GM20000 (cell line): ENCODE results near the gene KCNQ1.

Source experiments
- DNase-seq: peaks from one replicate; pipeline ENCODE4 v3.0.0; 2012; ENCODE audit warnings: low spot score
- TF ChIP-seq, protein P1 (sequence below): IDR thresholded peaks from 2 replicates; pipeline ENCODE4 v1.5.1; 2012; ENCODE audit warnings: mild to moderate bottlenecking, control low read depth; ENCODE audit errors: extremely low read depth, missing control alignments

KCNQ1 gene

DNA sequence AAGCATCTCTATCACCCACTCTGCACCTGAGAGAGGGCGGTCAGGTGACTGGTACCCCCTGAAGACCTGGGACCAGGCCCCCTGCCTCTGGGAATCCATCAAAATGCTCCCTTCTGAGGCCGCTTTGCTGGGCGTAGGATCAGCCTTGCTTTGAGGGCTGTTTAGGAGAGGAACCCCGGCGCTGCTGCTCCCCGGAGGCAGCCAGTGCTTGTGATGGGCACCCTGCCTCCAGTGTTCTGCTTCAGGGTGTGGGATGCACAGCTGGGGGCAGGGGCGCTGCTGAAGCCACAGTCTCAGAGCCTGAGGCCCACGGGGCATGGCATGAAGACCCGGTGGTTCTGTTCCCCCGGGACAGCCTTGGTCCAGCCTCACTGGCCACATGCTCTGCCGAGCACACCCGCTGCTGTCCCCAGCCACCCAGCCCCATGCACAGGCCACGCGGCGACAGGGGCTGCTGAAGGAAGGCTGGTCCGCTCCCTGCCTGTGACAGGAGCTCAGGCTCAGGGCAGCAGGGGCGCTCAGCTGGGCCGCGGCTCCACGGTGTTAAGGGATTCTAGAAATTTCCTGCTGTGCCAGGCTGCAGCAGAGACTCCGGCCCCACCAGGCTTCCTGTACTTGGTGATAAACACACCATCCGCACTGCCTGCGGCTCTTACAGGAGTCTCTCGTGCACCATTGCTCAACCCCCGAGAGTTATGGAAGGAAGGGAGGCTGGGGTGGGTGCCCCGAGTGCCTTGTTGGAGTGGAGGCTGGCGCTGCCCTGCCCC, 91.0 kb downstream of the KCNQ1 start:
- no peak for DNase-seq
- TF ChIP-seq, protein P1, sequence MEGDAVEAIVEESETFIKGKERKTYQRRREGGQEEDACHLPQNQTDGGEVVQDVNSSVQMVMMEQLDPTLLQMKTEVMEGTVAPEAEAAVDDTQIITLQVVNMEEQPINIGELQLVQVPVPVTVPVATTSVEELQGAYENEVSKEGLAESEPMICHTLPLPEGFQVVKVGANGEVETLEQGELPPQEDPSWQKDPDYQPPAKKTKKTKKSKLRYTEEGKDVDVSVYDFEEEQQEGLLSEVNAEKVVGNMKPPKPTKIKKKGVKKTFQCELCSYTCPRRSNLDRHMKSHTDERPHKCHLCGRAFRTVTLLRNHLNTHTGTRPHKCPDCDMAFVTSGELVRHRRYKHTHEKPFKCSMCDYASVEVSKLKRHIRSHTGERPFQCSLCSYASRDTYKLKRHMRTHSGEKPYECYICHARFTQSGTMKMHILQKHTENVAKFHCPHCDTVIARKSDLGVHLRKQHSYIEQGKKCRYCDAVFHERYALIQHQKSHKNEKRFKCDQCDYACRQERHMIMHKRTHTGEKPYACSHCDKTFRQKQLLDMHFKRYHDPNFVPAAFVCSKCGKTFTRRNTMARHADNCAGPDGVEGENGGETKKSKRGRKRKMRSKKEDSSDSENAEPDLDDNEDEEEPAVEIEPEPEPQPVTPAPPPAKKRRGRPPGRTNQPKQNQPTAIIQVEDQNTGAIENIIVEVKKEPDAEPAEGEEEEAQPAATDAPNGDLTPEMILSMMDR: no peak

DNA sequence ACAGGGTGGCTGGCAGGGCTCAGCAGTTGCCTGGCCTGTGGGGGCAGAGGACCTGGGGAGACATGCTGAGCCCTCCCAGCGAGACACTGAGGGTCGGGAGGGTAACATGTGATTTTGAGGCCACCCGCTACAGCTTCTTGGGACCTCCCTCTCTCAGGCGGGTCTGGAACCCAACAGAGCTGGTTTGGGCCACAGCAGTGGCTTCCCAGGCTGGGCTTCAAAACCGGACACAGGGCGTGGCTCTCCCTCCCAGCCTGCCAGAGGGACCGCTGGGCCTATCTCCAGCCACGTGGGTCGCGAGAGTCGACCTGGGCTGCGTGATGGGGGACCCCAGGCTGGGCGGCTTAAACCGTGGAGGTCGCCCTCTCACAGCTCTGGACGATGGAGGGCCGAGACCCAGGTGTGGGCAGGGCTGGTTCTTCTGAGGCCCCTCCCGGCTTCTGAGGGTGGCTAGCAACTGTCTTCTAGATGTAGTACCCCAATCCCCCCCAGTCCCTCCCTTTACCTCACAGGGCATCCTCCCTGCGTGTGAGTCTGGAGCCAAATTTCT, 91.7 kb downstream of the KCNQ1 start:
- TF ChIP-seq, protein P1: no peak
- DNase-seq: no peak

DNA sequence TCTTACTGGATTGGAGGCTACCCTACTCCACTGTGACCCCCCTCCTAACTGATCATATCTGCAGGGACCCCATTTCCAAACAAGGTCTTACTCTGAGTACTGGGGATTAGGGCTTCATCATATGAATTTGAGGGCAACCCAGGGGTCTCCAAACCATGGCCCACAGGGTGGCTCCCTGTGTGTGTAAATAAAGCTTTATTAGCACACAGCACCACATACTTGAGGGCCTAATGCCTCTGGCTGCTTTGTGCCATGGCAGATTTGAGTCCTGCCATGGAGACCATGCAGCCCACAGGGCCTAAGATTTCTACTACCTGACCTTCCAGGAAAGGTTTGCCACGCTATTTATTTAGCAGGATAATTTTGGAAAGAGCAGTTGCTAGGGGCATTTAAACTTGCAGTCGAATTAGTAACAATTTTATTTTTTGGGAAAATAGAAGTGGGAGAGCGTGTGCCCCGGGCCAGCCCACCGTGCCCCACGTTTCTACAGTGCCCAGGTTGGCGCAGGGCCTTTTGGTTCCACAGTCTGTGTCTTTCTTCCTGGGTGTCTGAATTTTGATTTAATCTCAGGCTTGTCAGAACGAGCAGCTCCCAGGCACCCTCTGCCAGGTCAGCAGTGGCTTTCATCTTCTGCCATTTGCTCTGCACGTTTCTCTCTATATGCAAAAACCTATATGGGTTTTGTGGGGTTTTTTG, 92.3 kb downstream of the KCNQ1 start:
- no peak for DNase-seq
- TF ChIP-seq, protein P1: no peak

DNA sequence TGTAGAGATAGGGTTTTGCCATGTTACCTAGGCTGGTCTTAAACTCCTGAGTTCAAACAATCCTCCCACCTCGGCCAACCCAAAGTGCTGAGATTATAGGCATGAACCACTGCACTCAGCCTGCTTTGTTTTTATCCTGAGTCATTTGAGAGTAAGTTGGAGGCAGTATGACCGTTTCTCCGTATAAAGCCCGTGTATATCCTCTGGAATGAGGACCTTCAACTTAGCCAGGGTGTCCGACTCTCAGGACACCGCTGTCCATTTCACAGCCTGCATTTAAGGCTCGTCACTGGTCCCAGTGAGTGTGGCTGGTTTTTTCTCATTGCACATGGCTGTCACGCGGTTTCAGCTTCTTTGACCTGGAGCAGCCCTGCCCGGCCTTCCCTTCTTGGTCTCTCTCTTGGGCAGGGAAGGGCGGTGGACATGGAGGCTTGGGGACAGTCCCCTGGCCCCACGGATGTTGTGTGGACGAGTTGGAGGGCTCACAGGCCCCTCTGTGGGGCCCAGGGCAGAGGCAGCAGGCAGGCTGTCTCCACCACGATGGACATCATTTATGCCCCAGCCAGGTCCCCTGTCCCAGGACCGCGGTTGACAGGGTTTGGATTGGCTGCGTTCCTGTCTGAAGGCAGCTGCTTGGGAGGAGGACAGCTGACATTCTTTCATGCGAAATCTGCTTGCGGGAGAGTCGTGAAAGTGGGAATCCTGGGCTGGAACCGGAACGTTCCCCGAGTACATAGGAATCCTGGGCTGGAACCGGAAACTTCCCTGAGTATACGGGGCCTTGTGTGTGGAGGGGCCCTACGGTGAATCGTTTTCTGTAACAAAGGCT, 93.3 kb downstream of the KCNQ1 start:
- TF ChIP-seq, protein P1: no peak
- no peak for DNase-seq

DNA sequence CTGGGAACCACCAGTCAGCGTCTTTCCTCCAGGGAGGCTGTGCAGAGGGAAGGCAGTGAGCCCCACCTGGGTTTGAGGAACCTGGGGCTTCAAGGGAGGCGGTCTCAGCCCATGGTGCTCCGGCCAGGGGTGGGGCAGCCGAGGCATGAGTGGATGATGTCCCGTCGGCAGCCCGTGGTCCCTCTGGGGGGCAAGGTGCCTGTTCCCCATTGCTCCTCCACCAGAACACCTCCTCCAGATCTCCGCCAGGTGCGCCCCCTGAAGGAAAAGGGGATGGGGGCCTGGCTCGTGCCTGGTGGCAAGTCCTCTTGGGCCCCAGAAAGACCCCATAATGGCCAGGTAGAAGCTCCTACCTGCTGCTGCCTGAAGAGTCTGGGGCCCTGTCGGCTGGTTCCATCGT, 94.1 kb downstream of the KCNQ1 start:
- DNase-seq: no peak
- TF ChIP-seq, protein P1: no peak

DNA sequence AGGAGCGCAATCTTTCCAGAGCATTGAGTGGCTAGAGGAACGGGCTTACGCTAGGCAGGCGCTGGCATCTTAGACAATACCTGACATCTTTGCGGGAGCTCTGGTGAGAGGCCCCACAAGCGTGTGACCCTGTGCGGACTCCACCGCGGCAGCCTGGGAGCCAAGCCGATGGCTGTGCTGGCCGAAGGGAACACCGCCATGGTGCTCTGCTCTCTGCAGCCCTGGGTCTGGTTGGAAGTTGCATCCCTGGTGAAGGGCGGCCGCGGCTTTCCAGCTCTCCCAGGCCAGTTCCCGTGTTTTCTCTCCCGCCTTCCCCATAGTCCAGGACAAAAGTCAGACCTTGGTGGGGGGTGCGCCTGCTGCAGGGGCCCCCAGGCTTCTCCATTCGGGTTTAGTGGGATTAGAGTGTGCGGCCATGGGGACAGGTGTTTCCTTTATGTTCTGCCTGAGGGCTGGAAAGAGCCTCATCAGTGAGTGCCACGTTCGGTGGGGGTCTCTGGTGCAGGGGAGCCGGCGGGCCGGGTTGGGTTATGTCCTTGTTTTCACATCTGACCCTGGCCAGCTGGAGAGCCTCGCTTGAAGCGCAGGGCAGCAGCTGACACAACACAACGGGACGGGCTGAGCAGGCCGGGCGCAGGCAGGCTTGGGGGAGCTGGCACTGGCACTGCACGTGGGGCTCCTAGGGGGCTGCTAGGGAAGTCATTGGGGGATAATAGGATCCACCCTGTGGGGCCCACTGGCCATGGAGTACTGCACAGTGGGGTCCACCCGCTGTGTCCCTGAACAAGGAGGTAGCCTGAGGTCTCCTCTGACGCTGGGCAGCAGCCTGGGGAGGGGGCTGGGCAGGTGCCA, 94.8 kb downstream of the KCNQ1 start:
- DNase-seq: no peak
- TF ChIP-seq, protein P1: no peak
